GM21423 (cell line): ENCODE results near the gene METAP1.
"Not testable (repeated sequence)": the region's sequence is repeated elsewhere in the genome, so short reads cannot be mapped to it uniquely, and the experiment has no call there.

Experiments used
- ATAC-seq: cut with Tn5 transposase; IDR thresholded peaks from one replicate; pipeline ENCODE4 v1.9.1; 2021; ENCODE audit warnings: mild to moderate bottlenecking, moderate library complexity; ENCODE audit not compliant: unreplicated experiment

METAP1 gene

GRCh38 chr4:99090481-99091215 lies 95.1 kb downstream of the METAP1 start:
- no peak for ATAC-seq

GRCh38 chr4:99091216-99091575 lies 95.7 kb downstream of the METAP1 start:
- ATAC-seq = no peak

- not testable (repeated sequence) for ATAC-seq
Observed at GRCh38 chr4:99091841-99092240, 96.3 kb downstream of the METAP1 start.

- ATAC-seq = no peak
Observed at GRCh38 chr4:99099311-99099710, 103.8 kb downstream of the METAP1 start.

- ATAC-seq = not testable (repeated sequence)
Observed at GRCh38 chr4:99099814-99100213, 104.3 kb downstream of the METAP1 start.

- ATAC-seq = no peak
Observed at GRCh38 chr4:99100876-99101275, 105.4 kb downstream of the METAP1 start.

- no peak for ATAC-seq
Observed at GRCh38 chr4:99102634-99103033, 107.1 kb downstream of the METAP1 start.

- ATAC-seq = no peak
Observed at GRCh38 chr4:99103166-99103565, 107.6 kb downstream of the METAP1 start.

- ATAC-seq = no peak
Observed at GRCh38 chr4:99104153-99104552, 108.6 kb downstream of the METAP1 start.

- not testable (repeated sequence) for ATAC-seq
Observed at GRCh38 chr4:99109286-99109685, 113.8 kb downstream of the METAP1 start.
